Measurements from ENCODE around the gene TSPAN32. TPM values are rescaled to one million over a fixed set of nuclear protein-coding genes. Genes with fewer than 3 reads are reported as not detected.

Gene TSPAN32
- total RNA-seq, 4 donors from 2014 or later = not detected

DNA sequence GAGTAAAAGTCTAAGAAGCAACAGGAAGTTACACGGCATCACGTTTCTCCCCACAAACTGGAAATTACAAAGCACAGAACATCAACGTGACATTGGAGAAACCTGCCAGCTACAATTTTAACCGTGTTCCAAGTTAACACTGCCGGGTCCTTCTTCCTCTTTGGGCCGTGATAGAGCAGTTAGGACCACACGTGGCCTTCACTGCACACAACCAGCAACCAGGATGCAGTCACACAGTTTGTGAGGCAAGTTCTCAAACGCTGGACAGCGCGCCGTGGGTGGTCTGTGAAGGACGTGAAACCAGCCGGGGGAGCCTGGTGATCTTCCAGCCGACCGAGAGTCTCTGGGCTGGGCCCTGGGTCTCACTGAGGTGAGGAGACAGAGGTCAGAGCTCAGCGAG lies 14.7 kb upstream of the TSPAN32 start:
- H3K9me3 ChIP-seq = no peaks in the 10 kb centered on the region
- H3K27me3 ChIP-seq = peaks cover 0 to 22% (median 22%) of the 10 kb centered on the region in 3 donors
- no peak overlapping the region for H3K27ac ChIP-seq
- in situ Hi-C loops (cut with MboI; ENCODE audit: low sequenced_read_pairs in 4 of 4) = no loop called here
- no peaks in the 10 kb centered on the region for H3K4me1 ChIP-seq
- intact Hi-C loops (cut with DNase I; ENCODE audit: low total_unique reads) = loop anchor here (1.0 kb wide), 1 partner anchor 35 kb away; no protein-coding TSS in a partner anchor
- no peaks in the 10 kb centered on the region for H3K36me3 ChIP-seq
- ATAC-seq (no peak), DNase-seq (no peak)
- no peak overlapping the region for H3K4me3 ChIP-seq
- no peak for TF ChIP-seq POLR2A (IDR thresholded peaks at IDR 0.05)
- no peak for TF ChIP-seq CTCF (IDR thresholded peaks at IDR 0.05 in 4 of 5, conservative IDR thresholded peaks at IDR 0.05 in 1 of 5)

DNA sequence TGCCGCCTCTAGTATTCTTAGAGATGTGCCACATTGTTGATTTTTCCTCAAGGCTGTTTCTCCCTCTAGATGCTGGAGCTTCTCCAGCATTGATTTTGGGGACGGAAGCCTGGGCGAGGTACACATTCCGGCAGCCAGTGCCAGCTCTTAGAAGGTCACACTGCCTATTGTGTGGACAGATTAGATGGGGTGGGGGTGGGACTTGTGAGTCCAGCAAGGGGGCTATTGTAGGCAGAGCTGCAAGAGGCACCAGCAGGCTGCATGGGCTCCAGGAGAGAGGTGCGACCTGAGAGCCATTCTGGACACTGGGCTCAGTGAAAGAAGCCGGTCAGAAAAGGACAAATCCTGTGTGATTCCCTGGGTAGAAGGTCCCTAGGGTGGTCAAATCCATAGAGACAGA lies 12.5 kb upstream of the TSPAN32 start:
- in situ Hi-C loops (cut with MboI; ENCODE audit: low sequenced_read_pairs in 4 of 4) = no loop called here

DNA sequence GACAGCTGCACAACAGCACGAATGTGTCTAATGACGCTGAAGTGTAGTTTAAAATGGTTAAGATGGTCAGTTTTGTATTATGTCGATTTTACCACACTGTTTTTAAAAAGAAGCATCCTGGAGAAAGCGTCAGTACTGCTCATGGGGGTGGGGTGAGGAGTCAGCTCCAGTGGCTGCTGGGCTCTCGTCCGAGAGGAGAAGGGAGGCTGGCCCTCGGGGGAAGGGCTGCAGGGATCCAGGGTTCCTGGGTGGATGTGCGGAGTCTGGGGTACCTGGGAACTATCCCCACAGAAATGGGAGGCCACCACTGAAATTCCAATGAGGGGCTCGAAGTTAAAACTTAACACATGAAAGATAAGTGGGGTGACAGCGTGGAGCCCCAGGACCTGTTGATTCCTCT lies 12.0 kb upstream of the TSPAN32 start:
- H3K4me3 ChIP-seq = no peak overlapping the region
- H3K27ac ChIP-seq = no peak overlapping the region
- TF ChIP-seq CTCF (IDR thresholded peaks at IDR 0.05 in 4 of 5, conservative IDR thresholded peaks at IDR 0.05 in 1 of 5) (no peak), POLR2A (IDR thresholded peaks at IDR 0.05) (no peak)
- no peaks in the 10 kb centered on the region for H3K36me3 ChIP-seq
- DNase-seq (no peak), ATAC-seq (no peak)
- in situ Hi-C loops (cut with MboI; ENCODE audit: low sequenced_read_pairs in 4 of 4) = loop anchor here in 2 of 4 donors (10.0 kb wide), 1 partner anchor 135 kb away; no protein-coding TSS in a partner anchor
- H3K4me1 ChIP-seq = no peaks in the 10 kb centered on the region
- H3K27me3 ChIP-seq = peaks cover 0 to 22% (median 20%) of the 10 kb centered on the region in 3 donors
- intact Hi-C loops (cut with DNase I; ENCODE audit: low total_unique reads) = no loop called here
- no peaks in the 10 kb centered on the region for H3K9me3 ChIP-seq

More for the DNA sequence above, 12.5 kb upstream of the TSPAN32 start:
- DNase-seq (no peak), ATAC-seq (peak; percentile 19 to 39)
- Histone ChIP-seq H3K9me3 (no peaks in the 10 kb centered on the region), H3K4me1 (no peaks in the 10 kb centered on the region), H3K4me3 (no peak overlapping the region), H3K36me3 (no peaks in the 10 kb centered on the region), H3K27ac (no peak overlapping the region), H3K27me3 (peaks cover 0 to 22% (median 22%) of the 10 kb centered on the region in 3 donors)
- intact Hi-C loops (cut with DNase I; ENCODE audit: low total_unique reads) = no loop called here
- no peak for TF ChIP-seq CTCF (IDR thresholded peaks at IDR 0.05 in 4 of 5, conservative IDR thresholded peaks at IDR 0.05 in 1 of 5)
- no peak for TF ChIP-seq POLR2A (IDR thresholded peaks at IDR 0.05)

DNA sequence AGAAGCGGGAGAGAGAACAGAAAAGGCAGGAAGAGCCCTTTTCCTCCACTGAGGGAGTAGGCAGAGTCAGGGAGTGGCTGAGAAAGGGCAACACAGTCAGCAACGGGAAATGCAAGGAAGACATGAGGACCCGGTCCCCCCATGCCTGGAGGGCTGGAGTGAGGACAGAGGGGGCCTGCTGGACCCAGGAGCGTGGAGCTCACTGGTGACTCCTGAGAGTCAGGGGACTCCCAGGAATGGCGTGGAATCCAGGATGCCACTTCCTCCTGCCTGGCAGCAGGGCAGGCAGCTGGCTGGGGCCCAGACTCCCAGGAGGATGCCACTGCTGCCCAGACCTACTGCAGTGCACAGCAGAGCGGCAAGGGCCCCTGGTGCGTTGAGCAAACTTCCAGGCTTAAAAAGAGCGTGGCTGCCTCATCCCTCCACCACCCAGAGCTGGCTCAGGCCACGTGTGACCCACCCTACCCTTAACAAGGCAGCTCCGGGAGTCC lies 11.4 kb upstream of the TSPAN32 start:
- no peaks in the 10 kb centered on the region for H3K36me3 ChIP-seq
- DNase-seq (no peak), ATAC-seq (no peak)
- H3K4me1 ChIP-seq = no peaks in the 10 kb centered on the region
- intact Hi-C loops (cut with DNase I; ENCODE audit: low total_unique reads) = no loop called here
- H3K9me3 ChIP-seq = no peaks in the 10 kb centered on the region
- in situ Hi-C loops (cut with MboI; ENCODE audit: low sequenced_read_pairs in 4 of 4) = loop anchor here in 2 of 4 donors (10.0 kb wide), 1 partner anchor 134 kb away; no protein-coding TSS in a partner anchor
- no peak for TF ChIP-seq CTCF (IDR thresholded peaks at IDR 0.05 in 4 of 5, conservative IDR thresholded peaks at IDR 0.05 in 1 of 5)
- no peak for TF ChIP-seq POLR2A (IDR thresholded peaks at IDR 0.05)
- peaks cover 0 to 17% (median 16%) of the 10 kb centered on the region in 3 donors for H3K27me3 ChIP-seq
- H3K27ac ChIP-seq = no peak overlapping the region
- no peak overlapping the region for H3K4me3 ChIP-seq
